Small intestine (tissue), 7 donors: ENCODE measurements around the gene TCF4. TPM values are rescaled to one million over a fixed set of nuclear protein-coding genes. Genes with fewer than 3 reads are reported as not detected.

Experiments
- DNase-seq, 2 donors: peaks; one replicate each; pipeline versions ENCODE4 v3.0.0 to v3.0.0-alpha.2; 2013
- FAIRE-seq: peaks from 2 replicates; lab custom pipeline; 2012; peaks lifted over from hg19 to GRCh38; lab: Jason Lieb, UNC
- H3K27ac ChIP-seq, 3 donors: one replicate each; pipeline ENCODE4 v1.5.1; 2013; ENCODE audit warnings: low read length in 2 of 3, mild to moderate bottlenecking in 2 of 3, control low read depth in 1 of 3, inconsistent platforms in 1 of 3, low read depth in 1 of 3, moderate library complexity in 1 of 3
- H3K27me3 ChIP-seq, 3 donors: one replicate each; pipeline ENCODE4 v1.6.1; 2013; ENCODE audit warnings: low read length in 3 of 3, inconsistent platforms in 1 of 3; ENCODE audit not compliant: control insufficient read depth in 3 of 3, insufficient read depth in 3 of 3
- H3K36me3 ChIP-seq, 3 donors: one replicate each; pipeline ENCODE4 v1.6.1; 2013; ENCODE audit warnings: low read length in 3 of 3, inconsistent platforms in 1 of 3, low read depth in 1 of 3, mild to moderate bottlenecking in 1 of 3, moderate library complexity in 1 of 3; ENCODE audit not compliant: control insufficient read depth in 3 of 3, insufficient read depth in 2 of 3
- H3K4me1 ChIP-seq, 3 donors: one replicate each; pipeline ENCODE4 v1.6.1; 2013; ENCODE audit warnings: low read length in 2 of 3, inconsistent platforms in 1 of 3, low read depth in 1 of 3, mild to moderate bottlenecking in 1 of 3, moderate library complexity in 1 of 3; ENCODE audit not compliant: control insufficient read depth in 3 of 3, insufficient read depth in 2 of 3
- H3K4me3 ChIP-seq, 3 donors: one replicate each; pipeline ENCODE4 v1.5.1; 2013; ENCODE audit warnings: low read length in 3 of 3, control low read depth in 1 of 3, inconsistent platforms in 1 of 3, low read depth in 1 of 3, mild to moderate bottlenecking in 1 of 3, moderate library complexity in 1 of 3
- H3K9me3 ChIP-seq, 2 donors: one replicate each; pipeline ENCODE4 v1.6.1; 2013; ENCODE audit warnings: low read depth in 1 of 2, low read length in 1 of 2; ENCODE audit not compliant: control insufficient read depth in 2 of 2, insufficient read depth in 1 of 2
- WGBS, 3 donors: extraction: QIAGEN DNeasy Blood & Tissue Kit; methylation state at CpG; one replicate each; pipeline ENCODE4 v1.1.7; 2013; 5-methylcytosine and 5-hydroxymethylcytosine counted together
- polyA plus RNA-seq, 4 donors: library from polyadenylated mRNA; stranded (reverse) in 3 of 4; unstranded in 1 of 4; fragments of 200-250 nt in 3 of 4; fragments of 120-200 nt in 1 of 4; gene quantifications; one replicate each; pipeline versions ENCODE4 v1.2.1 to v1.2.3, GENCODE V29; 2013
- donor health status: healthy with polysubstance abuse.
- donor health status: control.
- donor health status: control.
- donor health status: Bipolar disorder and iron deficiency.
- donor health status: healthy.

Gene TCF4
- polyA plus RNA-seq, 4 donors = 0.67 to 23.7 (median 11.5) TPM

DNA sequence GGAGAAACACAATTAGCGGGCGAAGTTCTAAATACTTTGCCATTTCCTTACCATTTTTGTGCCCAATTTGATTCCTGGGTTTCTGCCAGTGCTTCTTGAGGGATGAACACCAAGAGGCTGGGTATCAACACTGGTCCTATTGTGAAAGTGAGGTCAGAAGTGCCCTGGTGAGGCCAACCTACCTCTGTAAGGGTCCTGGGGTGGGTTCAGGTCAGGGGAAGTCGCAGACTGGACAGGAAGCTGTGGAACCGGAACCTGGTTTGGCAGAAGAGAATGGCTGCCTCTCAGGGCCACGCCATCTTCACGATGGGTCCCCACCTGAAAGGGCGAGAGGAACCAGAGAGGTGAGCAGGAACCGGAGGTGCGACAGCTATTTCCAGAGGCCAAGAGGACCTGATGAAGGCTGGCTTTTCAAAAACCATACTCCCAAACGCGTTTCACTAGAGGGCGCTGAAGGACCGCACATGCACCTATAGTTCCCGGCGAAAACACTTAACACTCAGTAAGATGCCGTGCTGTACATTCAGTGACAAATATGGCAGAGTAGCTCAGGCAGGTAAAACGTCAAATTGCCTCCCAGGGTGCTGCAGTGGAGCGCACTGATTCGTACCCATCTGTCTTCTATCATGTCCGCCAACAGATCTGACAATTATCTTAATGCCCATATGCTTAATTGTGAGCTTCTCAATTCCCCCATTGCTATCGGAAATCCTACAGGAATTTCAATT lies 353.5 kb downstream of the TCF4 start:
- Histone ChIP-seq H3K4me1 (no peaks in the 10 kb centered on the region), H3K36me3 (peaks cover 0 to 3% (median 0%) of the 10 kb centered on the region in 3 donors), H3K27me3 (no peaks in the 10 kb centered on the region), H3K27ac (peak overlapping the region in 1 of 3 donors; percentile 47), H3K4me3 (no peak overlapping the region), H3K9me3 (no peaks in the 10 kb centered on the region)
- peak; percentile 74 to 83 for DNase-seq
- WGBS, 3 donors = 31 to 37% (median 32%) methylated on average over 21 of the region's 21 CpGs
- no peak for FAIRE-seq

DNA sequence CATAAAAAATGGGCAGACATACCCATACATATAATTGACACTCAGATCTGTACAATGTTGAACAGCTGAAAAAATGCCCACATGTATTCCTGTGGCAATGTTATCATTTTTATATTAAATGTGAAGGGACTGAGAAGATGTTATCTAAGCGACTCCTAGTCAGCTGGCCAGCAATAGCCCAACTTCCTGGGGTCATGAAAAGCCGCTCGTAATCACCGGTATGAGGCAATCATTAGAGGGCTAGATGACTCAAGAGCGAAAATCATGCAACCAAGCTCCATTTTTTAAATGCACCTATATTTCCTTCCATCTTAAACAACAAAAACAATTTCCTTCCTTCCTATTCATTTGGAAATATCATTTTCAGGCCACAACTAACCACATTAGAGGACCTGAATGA lies 354.1 kb downstream of the TCF4 start:
- no peak for FAIRE-seq
- no peaks in the 10 kb centered on the region for H3K9me3 ChIP-seq
- WGBS, 3 donors = 84 to 92% (median 87%) methylated on average over 5 of the region's 5 CpGs
- H3K27ac ChIP-seq = no peak overlapping the region
- H3K4me3 ChIP-seq = no peak overlapping the region
- peaks cover 0 to 3% (median 0%) of the 10 kb centered on the region in 3 donors for H3K36me3 ChIP-seq
- H3K4me1 ChIP-seq = no peaks in the 10 kb centered on the region
- no peaks in the 10 kb centered on the region for H3K27me3 ChIP-seq
- DNase-seq = no peak

DNA sequence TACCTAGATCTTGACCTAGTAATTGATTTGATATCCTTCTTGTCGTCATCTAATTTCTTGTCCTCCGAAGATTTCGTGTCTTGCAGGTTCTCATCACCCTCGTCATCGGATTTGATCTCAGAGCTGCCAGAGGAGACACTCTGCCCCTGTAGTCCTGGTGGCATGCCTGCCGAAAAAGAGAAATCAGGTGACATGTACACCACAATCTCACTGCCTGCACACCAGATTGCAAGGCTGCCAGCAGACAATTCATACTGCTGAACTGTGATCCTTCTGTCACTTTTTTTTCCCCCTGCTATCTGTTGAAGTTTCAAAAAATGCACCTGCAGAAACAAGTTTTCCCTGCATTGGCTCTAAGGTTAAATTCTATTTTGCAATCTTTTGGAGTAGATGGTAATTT lies 355.5 kb downstream of the TCF4 start:
- Histone ChIP-seq H3K36me3 (peaks cover 0 to 9% (median 0%) of the 10 kb centered on the region in 3 donors), H3K27me3 (no peaks in the 10 kb centered on the region), H3K4me3 (no peak overlapping the region), H3K4me1 (no peaks in the 10 kb centered on the region), H3K27ac (no peak overlapping the region), H3K9me3 (no peaks in the 10 kb centered on the region)
- 85 to 94% (median 92%) methylated on average over 6 of the region's 6 CpGs for WGBS, 3 donors
- DNase-seq (no peak), FAIRE-seq (no peak)

- no peak for DNase-seq
- Histone ChIP-seq H3K4me1 (no peaks in the 10 kb centered on the region), H3K9me3 (no peaks in the 10 kb centered on the region), H3K27ac (no peak overlapping the region), H3K4me3 (no peak overlapping the region), H3K36me3 (peaks cover 0 to 9% (median 0%) of the 10 kb centered on the region in 3 donors), H3K27me3 (no peaks in the 10 kb centered on the region)
- WGBS, 3 donors = 66 to 82% (median 73%) methylated on average over 4 of the region's 4 CpGs
- no peak for FAIRE-seq
Observed at GRCh38 chr18:55229682-55230081, 358.3 kb downstream of the TCF4 start.

DNA sequence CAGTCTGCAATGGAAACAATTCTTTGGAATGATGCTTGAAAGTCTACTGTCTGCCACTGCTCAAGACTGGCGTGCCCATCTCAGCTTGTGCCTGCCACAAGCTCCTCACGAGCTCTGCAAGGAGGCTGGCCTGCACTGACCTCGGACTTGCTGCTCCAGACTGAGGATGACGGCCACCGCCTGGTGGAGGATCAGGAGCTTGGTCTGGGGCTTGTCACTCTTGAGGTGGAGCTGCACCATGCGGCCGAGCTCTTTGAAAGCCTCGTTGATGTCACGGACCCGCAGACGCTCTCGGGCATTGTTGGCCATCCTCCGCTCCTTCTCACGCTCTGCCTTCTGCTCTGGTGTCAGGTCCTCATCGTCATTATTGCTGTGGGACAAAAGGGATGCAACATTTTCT lies 359.3 kb downstream of the TCF4 start:
- DNase-seq (no peak), FAIRE-seq (no peak)
- H3K9me3 ChIP-seq = no peaks in the 10 kb centered on the region
- no peak overlapping the region for H3K4me3 ChIP-seq
- H3K36me3 ChIP-seq = peaks cover 0 to 6% (median 0%) of the 10 kb centered on the region in 3 donors
- no peak overlapping the region for H3K27ac ChIP-seq
- no peaks in the 10 kb centered on the region for H3K4me1 ChIP-seq
- no peaks in the 10 kb centered on the region for H3K27me3 ChIP-seq
- WGBS, 3 donors = 90 to 93% (median 92%) methylated on average over 15 of the region's 15 CpGs

- Histone ChIP-seq H3K4me1 (no peaks in the 10 kb centered on the region), H3K36me3 (peaks cover 0 to 6% (median 0%) of the 10 kb centered on the region in 3 donors), H3K9me3 (no peaks in the 10 kb centered on the region), H3K27me3 (no peaks in the 10 kb centered on the region), H3K27ac (no peak overlapping the region), H3K4me3 (no peak overlapping the region)
- DNase-seq (no peak), FAIRE-seq (no peak)
- WGBS, 3 donors = 65 to 84% (median 75%) methylated on average over 6 of the region's 6 CpGs
Observed at GRCh38 chr18:55228191-55228590, 359.8 kb downstream of the TCF4 start.

DNA sequence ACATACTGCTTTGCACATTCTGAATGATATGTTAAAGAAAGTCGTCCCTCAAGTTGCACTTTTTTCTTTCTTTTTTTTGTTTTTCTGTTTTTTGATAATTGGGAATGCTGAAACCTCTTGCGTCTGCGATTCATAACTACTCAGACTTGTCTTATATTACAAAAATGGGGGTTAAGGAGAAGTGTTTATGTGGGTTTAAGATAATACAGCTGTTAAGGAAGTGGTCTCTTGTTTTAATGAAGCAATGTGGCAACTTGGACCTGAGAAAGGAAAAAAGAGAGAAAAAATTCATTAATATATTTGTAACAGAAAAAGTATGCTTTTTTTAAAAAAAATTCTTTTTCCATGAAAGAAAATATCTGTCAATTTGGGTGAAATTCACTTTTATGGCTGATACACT lies 360.2 kb downstream of the TCF4 start:
- no peak overlapping the region for H3K27ac ChIP-seq
- H3K36me3 ChIP-seq = peaks cover 0 to 6% (median 0%) of the 10 kb centered on the region in 3 donors
- H3K4me3 ChIP-seq = no peak overlapping the region
- FAIRE-seq (no peak), DNase-seq (no peak)
- WGBS, 3 donors = 84 to 86% (median 85%) methylated on average over 3 of the region's 3 CpGs
- no peaks in the 10 kb centered on the region for H3K4me1 ChIP-seq
- H3K9me3 ChIP-seq = no peaks in the 10 kb centered on the region
- no peaks in the 10 kb centered on the region for H3K27me3 ChIP-seq

DNA sequence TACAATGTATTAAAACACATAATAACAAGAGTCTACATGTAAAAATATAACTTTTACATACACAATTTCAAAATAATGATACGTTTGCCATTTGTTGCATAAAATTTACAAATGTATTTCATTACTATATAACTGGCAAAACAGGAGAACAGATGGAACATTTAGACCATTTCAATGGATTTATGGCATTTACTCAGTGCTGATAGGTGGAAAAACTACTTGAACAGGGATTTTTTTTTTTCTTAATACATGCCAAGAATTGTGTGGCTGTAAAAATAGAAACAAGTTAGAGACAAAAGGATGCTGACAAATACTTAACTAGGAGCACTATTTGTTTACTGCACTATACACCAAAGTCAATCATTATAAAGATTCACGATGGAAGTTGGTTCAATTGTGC lies 361.9 kb downstream of the TCF4 start:
- H3K36me3 ChIP-seq = peaks cover 0 to 6% (median 0%) of the 10 kb centered on the region in 3 donors
- FAIRE-seq = no peak
- WGBS, 3 donors = 58 to 69% (median 63%) methylated on average over 2 of the region's 2 CpGs

More for the DNA sequence above, 361.9 kb downstream of the TCF4 start:
- H3K4me3 ChIP-seq = no peak overlapping the region
- no peaks in the 10 kb centered on the region for H3K4me1 ChIP-seq
- no peaks in the 10 kb centered on the region for H3K27me3 ChIP-seq
- H3K9me3 ChIP-seq = no peaks in the 10 kb centered on the region
- no peak overlapping the region for H3K27ac ChIP-seq
- no peak for DNase-seq
